Measurements from ENCODE around the gene TRAPPC1.
A peak's percentile ranks its signal among the peaks of the same experiment; 100 is the strongest.
"Not testable (repeated sequence)": the region's sequence is repeated elsewhere in the genome, so short reads cannot be mapped to it uniquely, and the experiment has no call there.

TRAPPC1 gene

GRCh38 chr17:7931709-7932482 is at the start of gene TRAPPC1, which contains the start of gene CNTROB:
TRAPPC1 (minus strand) TSS chr17:7931946; CDS start chr17:7931829, 117 bp downstream.
CNTROB (plus strand) TSS chr17:7932206; CDS start chr17:7933080, 874 bp downstream.
- peak; percentile 96 for DNase-seq (ENCODE audit: low spot score)
- FAIRE-seq = peak; percentile 89

GRCh38 chr17:7977805-7978204 is 46.1 kb upstream of the TRAPPC1 start:
- DNase-seq (ENCODE audit: low spot score) (no peak), FAIRE-seq (no peak)

GRCh38 chr17:7977039-7977438 is 45.3 kb upstream of the TRAPPC1 start:
- DNase-seq (ENCODE audit: low spot score) = no peak
- no peak for FAIRE-seq

GRCh38 chr17:7974638-7975131 is 42.9 kb upstream of the TRAPPC1 start:
- FAIRE-seq (no peak), DNase-seq (ENCODE audit: low spot score) (no peak)

GRCh38 chr17:7972131-7972785 is 40.5 kb upstream of the TRAPPC1 start:
- no peak for DNase-seq (ENCODE audit: low spot score)
- no peak for FAIRE-seq

GRCh38 chr17:7971651-7972050 is 39.9 kb upstream of the TRAPPC1 start:
- DNase-seq (ENCODE audit: low spot score) (no peak), FAIRE-seq (no peak)

GRCh38 chr17:7969433-7969832 is 37.7 kb upstream of the TRAPPC1 start:
- no peak for DNase-seq (ENCODE audit: low spot score)
- FAIRE-seq = no peak

- DNase-seq (ENCODE audit: low spot score) (no peak), FAIRE-seq (no peak)
These were observed 36.0 kb upstream of the TRAPPC1 start for GRCh38 chr17:7967751-7968150.

GRCh38 chr17:7961421-7961820 is 29.7 kb upstream of the TRAPPC1 start:
- FAIRE-seq = no peak
- DNase-seq (ENCODE audit: low spot score) = no peak

GRCh38 chr17:7959503-7960253 is 27.9 kb upstream of the TRAPPC1 start:
- FAIRE-seq (no peak), DNase-seq (ENCODE audit: low spot score) (no peak)

- DNase-seq (ENCODE audit: low spot score) = no peak
- FAIRE-seq = no peak
These were observed 24.7 kb upstream of the TRAPPC1 start for GRCh38 chr17:7956228-7956965.

- FAIRE-seq (no peak), DNase-seq (ENCODE audit: low spot score) (no peak)
These were observed 23.9 kb upstream of the TRAPPC1 start for GRCh38 chr17:7955414-7956227.

- not testable (repeated sequence) for FAIRE-seq
These were observed 21.5 kb upstream of the TRAPPC1 start for GRCh38 chr17:7953266-7953665.

GRCh38 chr17:7951143-7951792 is 19.5 kb upstream of the TRAPPC1 start:
- DNase-seq (ENCODE audit: low spot score) = no peak
- FAIRE-seq = no peak

More at GRCh38 chr17:7953266-7953665, 21.5 kb upstream of the TRAPPC1 start:
- DNase-seq (ENCODE audit: low spot score) = not testable (repeated sequence)

- FAIRE-seq (no peak), DNase-seq (ENCODE audit: low spot score) (no peak)
These were observed 18.8 kb upstream of the TRAPPC1 start for GRCh38 chr17:7950578-7950977.

GRCh38 chr17:7947651-7948050 is 15.9 kb upstream of the TRAPPC1 start:
- no peak for FAIRE-seq
- no peak for DNase-seq (ENCODE audit: low spot score)

- no peak for DNase-seq (ENCODE audit: low spot score)
- no peak for FAIRE-seq
These were observed 14.7 kb upstream of the TRAPPC1 start for GRCh38 chr17:7946441-7946840.

GRCh38 chr17:7945651-7946050 is 13.9 kb upstream of the TRAPPC1 start:
- FAIRE-seq (no peak), DNase-seq (ENCODE audit: low spot score) (no peak)

GRCh38 chr17:7944326-7944725 is 12.6 kb upstream of the TRAPPC1 start:
- DNase-seq (ENCODE audit: low spot score) = no peak
- no peak for FAIRE-seq

GRCh38 chr17:7943291-7943690 is 11.5 kb upstream of the TRAPPC1 start:
- no peak for FAIRE-seq
- no peak for DNase-seq (ENCODE audit: low spot score)

All from RCC 7860 (cell line).